ENCODE measurements around the gene ZC3H18.

ZC3H18 gene

DNA sequence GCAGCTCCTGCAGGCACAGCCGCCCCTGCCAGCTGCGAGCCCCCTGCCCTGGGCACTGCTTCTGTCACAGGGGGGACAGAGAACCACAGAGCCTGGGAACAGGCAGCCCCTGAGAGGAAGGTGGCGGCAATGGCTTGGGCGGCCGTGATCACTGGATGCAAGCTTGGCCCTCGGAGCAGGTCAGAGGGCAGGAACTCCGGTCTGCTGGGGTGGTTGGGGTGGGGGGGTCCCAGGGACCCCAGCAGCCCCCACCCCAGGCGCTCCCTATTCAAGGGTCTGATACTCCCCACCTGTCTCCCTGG is 82.5 kb downstream of the ZC3H18 start (continued):
- TF ChIP-seq, protein P1, sequence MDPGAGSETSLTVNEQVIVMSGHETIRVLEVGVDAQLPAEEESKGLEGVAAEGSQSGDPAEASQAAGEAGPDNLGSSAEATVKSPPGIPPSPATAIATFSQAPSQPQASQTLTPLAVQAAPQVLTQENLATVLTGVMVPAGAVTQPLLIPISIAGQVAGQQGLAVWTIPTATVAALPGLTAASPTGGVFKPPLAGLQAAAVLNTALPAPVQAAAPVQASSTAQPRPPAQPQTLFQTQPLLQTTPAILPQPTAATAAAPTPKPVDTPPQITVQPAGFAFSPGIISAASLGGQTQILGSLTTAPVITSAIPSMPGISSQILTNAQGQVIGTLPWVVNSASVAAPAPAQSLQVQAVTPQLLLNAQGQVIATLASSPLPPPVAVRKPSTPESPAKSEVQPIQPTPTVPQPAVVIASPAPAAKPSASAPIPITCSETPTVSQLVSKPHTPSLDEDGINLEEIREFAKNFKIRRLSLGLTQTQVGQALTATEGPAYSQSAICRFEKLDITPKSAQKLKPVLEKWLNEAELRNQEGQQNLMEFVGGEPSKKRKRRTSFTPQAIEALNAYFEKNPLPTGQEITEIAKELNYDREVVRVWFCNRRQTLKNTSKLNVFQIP (CRISPR knock-in tag; IDR thresholded peaks at IDR 0.05; ENCODE audit: borderline replicate concordance, low read depth), result no peak
- no peak for TF ChIP-seq ZC3H10 (CRISPR knock-in tag; IDR thresholded peaks at IDR 0.05)
- TF ChIP-seq RARB (CRISPR knock-in tag; IDR thresholded peaks at IDR 0.05), result no peak
- TF ChIP-seq ESRRG (CRISPR knock-in tag; IDR thresholded peaks at IDR 0.05), result no peak

DNA sequence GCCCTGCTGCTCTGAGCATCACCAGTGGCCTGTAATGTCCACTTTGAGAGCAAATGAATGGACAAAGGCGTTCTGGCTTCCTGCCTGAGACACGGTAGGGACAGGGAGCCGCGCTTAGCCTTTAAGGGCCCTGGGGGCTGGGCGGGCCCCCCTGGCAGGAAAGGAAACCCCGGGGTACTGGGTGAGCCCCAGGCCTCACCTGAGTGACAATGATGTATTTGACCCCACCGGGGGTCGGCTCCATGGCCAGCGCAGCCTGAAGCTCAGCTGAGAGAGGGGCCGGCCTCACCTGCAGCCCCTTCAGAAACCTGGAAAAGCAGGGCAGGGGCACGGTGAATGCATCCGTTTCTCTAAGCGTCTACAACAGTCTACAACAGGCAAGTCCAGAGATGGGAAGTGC is 82.9 kb downstream of the ZC3H18 start:
- no peak for TF ChIP-seq BACH2 (CRISPR knock-in tag; IDR thresholded peaks at IDR 0.05; ENCODE audit: borderline replicate concordance)
- no peak for TF ChIP-seq ZFP3 (CRISPR knock-in tag; IDR thresholded peaks at IDR 0.05)
- TF ChIP-seq ZC3H10 (CRISPR knock-in tag; IDR thresholded peaks at IDR 0.05), result no peak
- ATAC-seq, result no peak

DNA sequence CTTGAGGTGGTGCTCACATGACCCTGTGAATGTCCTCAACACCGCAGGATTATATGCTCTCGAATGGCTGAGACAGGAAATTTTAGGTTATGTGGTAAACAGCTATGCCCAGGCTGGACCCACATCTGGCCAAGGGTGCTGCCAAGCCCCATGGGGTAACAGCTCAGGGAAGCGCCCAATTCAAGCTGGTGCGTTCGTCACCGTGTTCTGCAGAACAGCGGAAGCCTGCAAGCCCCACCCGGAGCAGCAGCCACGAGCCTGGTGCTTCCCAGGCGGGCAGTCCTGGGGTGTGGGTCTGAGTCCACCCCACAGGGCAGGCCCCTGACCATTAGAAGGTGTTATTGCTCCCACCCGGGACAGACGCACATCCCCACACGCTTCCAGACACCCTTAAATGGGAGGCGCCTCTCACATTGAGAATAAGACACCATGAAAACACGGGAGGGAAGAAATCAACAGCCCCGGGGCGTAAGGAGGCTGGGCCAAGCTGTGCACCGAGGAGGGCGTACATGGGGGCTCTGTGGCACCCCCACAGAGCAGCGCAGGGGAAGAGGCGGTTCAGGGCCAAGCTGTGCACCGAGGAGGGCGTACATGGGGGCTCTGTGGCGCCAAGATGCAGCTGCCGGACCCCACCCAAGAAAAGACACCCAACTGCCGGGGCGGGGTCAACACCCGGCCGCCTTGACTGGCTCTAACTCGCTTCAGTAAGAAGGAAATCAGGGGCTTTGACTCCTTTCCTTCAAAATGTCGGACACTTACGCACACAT is 83.6 kb downstream of the ZC3H18 start:
- TF ChIP-seq OSR1 (CRISPR knock-in tag; IDR thresholded peaks at IDR 0.05), result no peak
- no peak for TF ChIP-seq ZNF565 (CRISPR knock-in tag; conservative IDR thresholded peaks at IDR 0.05; ENCODE audit: low read depth)
- no peak for TF ChIP-seq SNAI2 (CRISPR knock-in tag; IDR thresholded peaks at IDR 0.05)
- TF ChIP-seq TCF4 (CRISPR knock-in tag; IDR thresholded peaks at IDR 0.05; ENCODE audit: borderline replicate concordance), result no peak
- TF ChIP-seq ISL1 (CRISPR knock-in tag; IDR thresholded peaks at IDR 0.05), result no peak
- TF ChIP-seq ZNF8 (CRISPR knock-in tag; IDR thresholded peaks at IDR 0.05), result no peak
- TF ChIP-seq ZFP3 (CRISPR knock-in tag; IDR thresholded peaks at IDR 0.05), result no peak
- no peak for TF ChIP-seq ZFP30 (CRISPR knock-in tag; IDR thresholded peaks at IDR 0.05)
- TF ChIP-seq, protein P2, sequence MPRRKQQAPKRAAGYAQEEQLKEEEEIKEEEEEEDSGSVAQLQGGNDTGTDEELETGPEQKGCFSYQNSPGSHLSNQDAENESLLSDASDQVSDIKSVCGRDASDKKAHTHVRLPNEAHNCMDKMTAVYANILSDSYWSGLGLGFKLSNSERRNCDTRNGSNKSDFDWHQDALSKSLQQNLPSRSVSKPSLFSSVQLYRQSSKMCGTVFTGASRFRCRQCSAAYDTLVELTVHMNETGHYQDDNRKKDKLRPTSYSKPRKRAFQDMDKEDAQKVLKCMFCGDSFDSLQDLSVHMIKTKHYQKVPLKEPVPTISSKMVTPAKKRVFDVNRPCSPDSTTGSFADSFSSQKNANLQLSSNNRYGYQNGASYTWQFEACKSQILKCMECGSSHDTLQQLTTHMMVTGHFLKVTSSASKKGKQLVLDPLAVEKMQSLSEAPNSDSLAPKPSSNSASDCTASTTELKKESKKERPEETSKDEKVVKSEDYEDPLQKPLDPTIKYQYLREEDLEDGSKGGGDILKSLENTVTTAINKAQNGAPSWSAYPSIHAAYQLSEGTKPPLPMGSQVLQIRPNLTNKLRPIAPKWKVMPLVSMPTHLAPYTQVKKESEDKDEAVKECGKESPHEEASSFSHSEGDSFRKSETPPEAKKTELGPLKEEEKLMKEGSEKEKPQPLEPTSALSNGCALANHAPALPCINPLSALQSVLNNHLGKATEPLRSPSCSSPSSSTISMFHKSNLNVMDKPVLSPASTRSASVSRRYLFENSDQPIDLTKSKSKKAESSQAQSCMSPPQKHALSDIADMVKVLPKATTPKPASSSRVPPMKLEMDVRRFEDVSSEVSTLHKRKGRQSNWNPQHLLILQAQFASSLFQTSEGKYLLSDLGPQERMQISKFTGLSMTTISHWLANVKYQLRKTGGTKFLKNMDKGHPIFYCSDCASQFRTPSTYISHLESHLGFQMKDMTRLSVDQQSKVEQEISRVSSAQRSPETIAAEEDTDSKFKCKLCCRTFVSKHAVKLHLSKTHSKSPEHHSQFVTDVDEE (CRISPR knock-in tag; IDR thresholded peaks at IDR 0.05), result no peak
- TF ChIP-seq, protein P1 (CRISPR knock-in tag; IDR thresholded peaks at IDR 0.05; ENCODE audit: borderline replicate concordance, low read depth), result no peak
- TF ChIP-seq, protein P3, sequence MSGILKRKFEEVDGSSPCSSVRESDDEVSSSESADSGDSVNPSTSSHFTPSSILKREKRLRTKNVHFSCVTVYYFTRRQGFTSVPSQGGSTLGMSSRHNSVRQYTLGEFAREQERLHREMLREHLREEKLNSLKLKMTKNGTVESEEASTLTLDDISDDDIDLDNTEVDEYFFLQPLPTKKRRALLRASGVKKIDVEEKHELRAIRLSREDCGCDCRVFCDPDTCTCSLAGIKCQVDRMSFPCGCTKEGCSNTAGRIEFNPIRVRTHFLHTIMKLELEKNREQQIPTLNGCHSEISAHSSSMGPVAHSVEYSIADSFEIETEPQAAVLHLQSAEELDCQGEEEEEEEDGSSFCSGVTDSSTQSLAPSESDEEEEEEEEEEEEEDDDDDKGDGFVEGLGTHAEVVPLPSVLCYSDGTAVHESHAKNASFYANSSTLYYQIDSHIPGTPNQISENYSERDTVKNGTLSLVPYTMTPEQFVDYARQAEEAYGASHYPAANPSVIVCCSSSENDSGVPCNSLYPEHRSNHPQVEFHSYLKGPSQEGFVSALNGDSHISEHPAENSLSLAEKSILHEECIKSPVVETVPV (CRISPR knock-in tag; IDR thresholded peaks at IDR 0.05), result no peak
- TF ChIP-seq, protein P4, sequence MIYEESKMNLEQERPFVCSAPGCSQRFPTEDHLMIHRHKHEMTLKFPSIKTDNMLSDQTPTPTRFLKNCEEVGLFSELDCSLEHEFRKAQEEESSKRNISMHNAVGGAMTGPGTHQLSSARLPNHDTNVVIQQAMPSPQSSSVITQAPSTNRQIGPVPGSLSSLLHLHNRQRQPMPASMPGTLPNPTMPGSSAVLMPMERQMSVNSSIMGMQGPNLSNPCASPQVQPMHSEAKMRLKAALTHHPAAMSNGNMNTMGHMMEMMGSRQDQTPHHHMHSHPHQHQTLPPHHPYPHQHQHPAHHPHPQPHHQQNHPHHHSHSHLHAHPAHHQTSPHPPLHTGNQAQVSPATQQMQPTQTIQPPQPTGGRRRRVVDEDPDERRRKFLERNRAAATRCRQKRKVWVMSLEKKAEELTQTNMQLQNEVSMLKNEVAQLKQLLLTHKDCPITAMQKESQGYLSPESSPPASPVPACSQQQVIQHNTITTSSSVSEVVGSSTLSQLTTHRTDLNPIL (CRISPR knock-in tag; IDR thresholded peaks at IDR 0.05; ENCODE audit: low read depth), result no peak
- TF ChIP-seq ESRRG (CRISPR knock-in tag; IDR thresholded peaks at IDR 0.05), result no peak
- TF ChIP-seq ZNF70 (CRISPR knock-in tag; IDR thresholded peaks at IDR 0.05), result no peak
- TF ChIP-seq BACH2 (CRISPR knock-in tag; IDR thresholded peaks at IDR 0.05; ENCODE audit: borderline replicate concordance), result no peak
- TF ChIP-seq RARB (CRISPR knock-in tag; IDR thresholded peaks at IDR 0.05), result no peak
- TF ChIP-seq ARNTL (CRISPR knock-in tag; IDR thresholded peaks at IDR 0.05; ENCODE audit: borderline replicate concordance, low read depth), result no peak
- no peak for TF ChIP-seq CSDC2 (CRISPR knock-in tag; IDR thresholded peaks at IDR 0.05)
- no peak for TF ChIP-seq ZC3H10 (CRISPR knock-in tag; IDR thresholded peaks at IDR 0.05)
- ATAC-seq, result no peak

Measured in SK-N-SH treated with all-trans-retinoic acid at 6 μM for 48 hours (cell line).